ENCODE data around the gene MAEL. TPM values are rescaled to one million over a fixed set of nuclear protein-coding genes. Genes with fewer than 3 reads are reported as not detected.

Gene MAEL
- total RNA-seq, 1 experiment from 2014 or later = not detected

DNA sequence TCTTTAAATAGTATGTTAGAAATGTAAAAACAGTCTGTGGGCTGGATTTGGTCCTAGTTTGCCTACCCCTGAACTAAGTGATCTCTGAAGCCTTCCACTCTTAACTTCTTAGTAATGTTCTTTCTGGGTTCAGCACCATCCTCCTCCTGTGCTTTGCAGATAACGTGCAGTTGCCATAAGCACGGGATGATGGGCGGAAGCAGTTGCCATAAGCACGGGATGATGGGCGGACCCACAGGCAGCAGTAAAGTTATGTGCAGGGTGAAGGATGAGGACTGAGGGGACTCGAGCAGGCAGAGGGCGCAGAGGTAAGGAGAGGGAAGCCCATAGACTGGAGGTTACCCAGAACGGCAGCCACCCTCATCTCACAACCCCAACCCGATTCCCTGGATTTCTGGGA is 75.5 kb downstream of the MAEL start:
- DNase-seq = no peak
- no peaks in the 10 kb centered on the region for H3K79me1 ChIP-seq (ENCODE audit: insufficient read depth, low read depth, low read length, poor library complexity, severe bottlenecking)
- H3K18ac ChIP-seq (ENCODE audit: insufficient read length, low read depth, low read length) = no peak overlapping the region
- Mint-ChIP-seq H3K36me3 (ENCODE audit: insufficient read depth in 1 of 3, low read depth in 3 of 3) (no peaks in the 10 kb centered on the region), H3K9me3 (no peaks in the 10 kb centered on the region), H3K4me3 (no peak overlapping the region), H3K27me3 (ENCODE audit: low read depth) (no peaks in the 10 kb centered on the region; the same call in none of the 2 replicates), H3K4me1 (peaks cover 9 to 18% of the 10 kb centered on the region in 2 experiments), H3K27ac (no peak overlapping the region; a peak in 1 of 7 replicates)
- no peak overlapping the region for H4K8ac ChIP-seq (replicated peaks; ENCODE audit: insufficient read length, low read depth, low read length)
- H4K20me1 ChIP-seq (ENCODE audit: control insufficient read depth, insufficient read depth, insufficient read length) = no peaks in the 10 kb centered on the region
- no peak overlapping the region for H4K91ac ChIP-seq (ENCODE audit: insufficient read length, low read depth, low read length)
- TF ChIP-seq CTCF (conservative IDR thresholded peaks at IDR 0.05) = no peak
- H3K56ac ChIP-seq (ENCODE audit: insufficient read length, low read depth, low read length) = no peak overlapping the region
- WGBS (ENCODE audit: extremely low coverage, insufficient read length, low lambda C conversion rate) = no CpG with 5 or more reads among the region's 9 CpGs
- no peak overlapping the region for H3K23ac ChIP-seq (ENCODE audit: insufficient read length, low read depth, low read length)
- no peak overlapping the region for H3T11ph ChIP-seq (ENCODE audit: low read length)
- no peaks in the 10 kb centered on the region for H3K9me3 ChIP-seq (ENCODE audit: control insufficient read depth, low read depth, low read length)
- no peak overlapping the region for H4K5ac ChIP-seq (ENCODE audit: insufficient read length, low read depth, low read length)
- H3K79me2 ChIP-seq (ENCODE audit: insufficient read depth, low read length) = no peaks in the 10 kb centered on the region
- no peak overlapping the region for H2BK5ac ChIP-seq (ENCODE audit: insufficient read length, low read length)
- H3K4me2 ChIP-seq (ENCODE audit: insufficient read depth, insufficient read length, low read length) = no peak overlapping the region
- no peak overlapping the region for H3K14ac ChIP-seq (ENCODE audit: insufficient read depth, low read length)
- H3K27me3 ChIP-seq (ENCODE audit: insufficient read depth, low read length) = no peaks in the 10 kb centered on the region
- H2BK12ac ChIP-seq (ENCODE audit: insufficient read length, low read depth, low read length) = no peak overlapping the region
- H2BK20ac ChIP-seq (ENCODE audit: low read depth, low read length, poor library complexity, severe bottlenecking) = no peak overlapping the region
- H2AFZ ChIP-seq (ENCODE audit: low read length) = no peak overlapping the region
- no peak overlapping the region for H2BK120ac ChIP-seq (ENCODE audit: low read depth, low read length, poor library complexity, severe bottlenecking)
- H3K9ac ChIP-seq (ENCODE audit: extremely low read depth, insufficient read length, low read length) = no peak overlapping the region
- no peaks in the 10 kb centered on the region for H3K4me1 ChIP-seq (ENCODE audit: insufficient read depth, low read length)
- no peak overlapping the region for H2BK15ac ChIP-seq (ENCODE audit: low read depth, low read length)
- no peak overlapping the region for H3K4ac ChIP-seq (ENCODE audit: low read depth, low read length)
- H2AK5ac ChIP-seq (ENCODE audit: insufficient read length, low read length) = no peak overlapping the region
- H3K23me2 ChIP-seq (ENCODE audit: insufficient read length, low read depth, low read length, poor library complexity, severe bottlenecking) = peaks cover 3% of the 10 kb centered on the region
- H3K27ac ChIP-seq (ENCODE audit: insufficient read length, low read depth, low read length) = no peak overlapping the region

Data from H9 (cell line).